Endothelial cell of coronary artery (primary cell): ENCODE results near the gene ATP6V0E2. TPM values are rescaled to one million over a fixed set of nuclear protein-coding genes. Genes with fewer than 3 reads are reported as not detected.

Experiments
- total RNA-seq: library from RNA; depleted of rRNA; stranded (reverse); fragments of >200 nt; gene quantifications from 2 replicates; pipeline ENCODE4 v1.2.3, GENCODE V29; 2014

ATP6V0E2 gene
- 10.0 and 14.7 TPM in 2 replicates for total RNA-seq

GRCh38 chr7:149873074-149873969 lies at the start of gene ATP6V0E2:
ATP6V0E2 (plus strand) TSS chr7:149873969; CDS start chr7:149874066, 97 bp downstream.

GRCh38 chr7:149838224-149838991 lies 35.4 kb upstream of the ATP6V0E2 start, which contains the start of gene ZNF862:
ZNF862 (plus strand) TSS chr7:149838375; CDS start chr7:149838612, 237 bp downstream.

Other genes starting within 250 kb of the ATP6V0E2 start
- gene ZNF467, start 100.4 kb upstream of the ATP6V0E2 start, total RNA-seq: 2.6 and 3.8 TPM in 2 replicates
- gene ZNF862, start 35.6 kb upstream of the ATP6V0E2 start, total RNA-seq: 5.8 and 10.5 TPM in 2 replicates